AG04449 (cell line): ENCODE data around the gene TARM1.

Experiments used
- CTCF ChIA-PET: fragments of 350-600 bp; formaldehyde crosslinking; extraction: SDS; loops from one replicate; lab custom pipeline; 2021; ENCODE audit warnings: antibody characterized with exemption; lab: Yijun Ruan, JAX
- POLR2A ChIA-PET: fragments of 400-600, 350-600 bp; formaldehyde crosslinking; extraction: SDS; loops from one replicate; lab custom pipeline; 2020; ENCODE audit warnings: antibody characterized with exemption, inconsistent platforms; lab: Yijun Ruan, JAX
- DNase-seq: peaks from one replicate; pipeline ENCODE4 v3.0.0-alpha.2; 2010; ENCODE audit warnings: low read depth, low spot score
- H3K4me3 ChIP-seq: 2 replicates; pipeline ENCODE4 v1.5.1; 2011; ENCODE audit warnings: low read depth, mild to moderate bottlenecking, control low read depth, low read length
- CTCF ChIP-seq: IDR thresholded peaks from one replicate; pipeline ENCODE4 v1.5.1; 2011; ENCODE audit warnings: mild to moderate bottlenecking, moderate library complexity, low read length, control low read depth, inconsistent platforms; ENCODE audit not compliant: insufficient read depth; ENCODE audit errors: missing control alignments

The TARM1 gene

GRCh38 chr19:54081032-54081431 lies at the start of gene TARM1:
Gene TARM1 (minus strand): TSS chr19:54081365. CDS start chr19:54081340, 25 bp downstream.
- no peak within 1 kb of the TSS for H3K4me3 ChIP-seq
- POLR2A ChIA-PET: no interaction called here
- TF ChIP-seq CTCF: no peak
- no peak for DNase-seq
- CTCF ChIA-PET: no interaction called here

GRCh38 chr19:54129617-54129996 lies 48.4 kb upstream of the TARM1 start:
- no peak for TF ChIP-seq CTCF
- ChIA-PET CTCF (no interaction called here), POLR2A (no interaction called here)
- no peak overlapping the region for H3K4me3 ChIP-seq
- no peak for DNase-seq

- no peak overlapping the region for H3K4me3 ChIP-seq
- CTCF ChIA-PET: no interaction called here
- no peak for DNase-seq
- TF ChIP-seq CTCF: no peak
- POLR2A ChIA-PET: no interaction called here
Observed at GRCh38 chr19:54128796-54129616, 47.8 kb upstream of the TARM1 start.

GRCh38 chr19:54128441-54128725 lies 47.2 kb upstream of the TARM1 start:
- no peak for TF ChIP-seq CTCF
- no peak for DNase-seq
- ChIA-PET CTCF (no interaction called here), POLR2A (no interaction called here)
- H3K4me3 ChIP-seq: no peak overlapping the region

GRCh38 chr19:54127688-54128440 lies 46.7 kb upstream of the TARM1 start:
- POLR2A ChIA-PET: no interaction called here

More at GRCh38 chr19:54127688-54128440, 46.7 kb upstream of the TARM1 start:
- no peak for DNase-seq
- H3K4me3 ChIP-seq: no peak overlapping the region
- no peak for TF ChIP-seq CTCF
- CTCF ChIA-PET: no interaction called here
